Liver (tissue), 9 donors: Measurements from ENCODE around the gene EDDM3A. TPM values are rescaled to one million over a fixed set of nuclear protein-coding genes. Genes with fewer than 3 reads are reported as not detected.

Source experiments
- DNase-seq: peaks from one replicate; pipeline ENCODE4 v3.0.0-alpha.2; 2017; ENCODE audit warnings: low spot score
- H3K27ac ChIP-seq, 2 donors: one replicate each; pipeline ENCODE4 v1.7.0; 2013; ENCODE audit warnings: inconsistent platforms in 2 of 2, low read length in 2 of 2, control low read depth in 1 of 2, low read depth in 1 of 2, mild to moderate bottlenecking in 1 of 2
- H3K27me3 ChIP-seq, 4 donors: one replicate each; pipeline versions ENCODE4 v1.6.1 to v1.7.0; 2013; ENCODE audit warnings: low read length in 3 of 4, inconsistent platforms in 1 of 4, mild to moderate bottlenecking in 1 of 4, moderate library complexity in 1 of 4; ENCODE audit not compliant: control insufficient read depth in 4 of 4, insufficient read depth in 4 of 4
- H3K36me3 ChIP-seq, 4 donors: one replicate each; pipeline versions ENCODE4 v1.6.1 to v1.7.0; 2013; ENCODE audit warnings: low read length in 3 of 4, mild to moderate bottlenecking in 3 of 4, low read depth in 1 of 4, moderate library complexity in 1 of 4; ENCODE audit not compliant: control insufficient read depth in 4 of 4, insufficient read depth in 3 of 4
- H3K4me1 ChIP-seq, 4 donors: one replicate each; pipeline versions ENCODE4 v1.6.1 to v1.7.0; 2013; ENCODE audit warnings: low read length in 3 of 4, mild to moderate bottlenecking in 3 of 4, moderate library complexity in 1 of 4; ENCODE audit not compliant: control insufficient read depth in 4 of 4, insufficient read depth in 4 of 4
- H3K4me3 ChIP-seq, 3 donors: one replicate each; pipeline versions ENCODE4 v1.6.1 to v1.7.0; 2013; ENCODE audit warnings: low read length in 3 of 3, control low read depth in 1 of 3, low read depth in 1 of 3, mild to moderate bottlenecking in 1 of 3
- H3K9ac ChIP-seq, 2 donors: one replicate each; pipeline ENCODE4 v1.7.0; 2013; ENCODE audit warnings: low read length in 2 of 2, mild to moderate bottlenecking in 2 of 2, moderate library complexity in 2 of 2, control low read depth in 1 of 2, low read depth in 1 of 2
- H3K9me3 ChIP-seq, 4 donors: one replicate each; pipeline versions ENCODE4 v1.6.1 to v1.7.0; 2013; ENCODE audit warnings: low read length in 3 of 4; ENCODE audit not compliant: control insufficient read depth in 4 of 4
- EGR1 ChIP-seq, 2 donors: IDR thresholded peaks; 2 replicates each; pipeline ENCODE4 v1.6.1; 2016 to 2018; ENCODE audit warnings: antibody characterized with exemption in 2 of 2, low read depth in 2 of 2
- FOXA1 ChIP-seq: IDR thresholded peaks from 2 replicates; pipeline ENCODE4 v1.6.1; 2016; ENCODE audit warnings: antibody characterized with exemption
- FOXA2 ChIP-seq: IDR thresholded peaks from 2 replicates; pipeline ENCODE4 v1.6.1; 2016; ENCODE audit warnings: antibody characterized with exemption
- GABPA ChIP-seq, 2 donors: IDR thresholded peaks in 1 of 2; conservative IDR thresholded peaks in 1 of 2; 2 replicates each; pipeline ENCODE4 v1.6.1; 2016; ENCODE audit warnings: antibody characterized with exemption in 2 of 2, mild to moderate bottlenecking in 1 of 2, moderate library complexity in 1 of 2
- HNF4A ChIP-seq, 2 donors: conservative IDR thresholded peaks; 2 replicates each; pipeline ENCODE4 v1.6.1; 2016; ENCODE audit warnings: antibody characterized with exemption in 2 of 2, mild to moderate bottlenecking in 2 of 2
- HNF4G ChIP-seq: IDR thresholded peaks from 2 replicates; pipeline ENCODE4 v1.6.1; 2016; ENCODE audit warnings: antibody characterized with exemption
- JUND ChIP-seq, 2 donors: IDR thresholded peaks; 2 replicates each; pipeline ENCODE4 v1.6.1; 2016; ENCODE audit warnings: antibody characterized with exemption in 2 of 2
- MAX ChIP-seq: IDR thresholded peaks from 2 replicates; pipeline ENCODE4 v1.6.1; 2016; ENCODE audit warnings: antibody characterized with exemption
- NR2F2 ChIP-seq: IDR thresholded peaks from 2 replicates; pipeline ENCODE4 v1.6.1; 2016; ENCODE audit warnings: antibody characterized with exemption
- RAD21 ChIP-seq, 2 donors: IDR thresholded peaks; 2 replicates each; pipeline ENCODE4 v1.6.1; 2016; ENCODE audit warnings: antibody characterized with exemption in 2 of 2, mild to moderate bottlenecking in 2 of 2
- REST ChIP-seq: IDR thresholded peaks from 2 replicates; pipeline ENCODE4 v1.6.1; 2016; ENCODE audit warnings: antibody characterized with exemption, mild to moderate bottlenecking
- RXRA ChIP-seq, 2 donors: IDR thresholded peaks; 2 replicates each; pipeline ENCODE4 v1.6.1; 2017 to 2018; ENCODE audit warnings: antibody characterized with exemption in 2 of 2, mild to moderate bottlenecking in 1 of 2
- SP1 ChIP-seq: IDR thresholded peaks from 2 replicates; pipeline ENCODE4 v1.6.1; 2018; ENCODE audit warnings: antibody characterized with exemption, mild to moderate bottlenecking
- YY1 ChIP-seq: IDR thresholded peaks from 2 replicates; pipeline ENCODE4 v1.6.1; 2016; ENCODE audit warnings: antibody characterized with exemption, mild to moderate bottlenecking
- ZBTB33 ChIP-seq: IDR thresholded peaks from 2 replicates; pipeline ENCODE4 v1.6.1; 2016; ENCODE audit warnings: antibody characterized with exemption
- WGBS: extraction: QIAGEN DNeasy Blood & Tissue Kit; methylation state at CpG from one replicate; pipeline ENCODE4 v1.1.7; 2013; 5-methylcytosine and 5-hydroxymethylcytosine counted together
- polyA plus RNA-seq, 2 donors: library from polyadenylated mRNA; stranded (reverse) in 1 of 2; unstranded in 1 of 2; fragments of 200-250 nt in 1 of 2; fragments of >200 nt in 1 of 2; fragmentation: Nextera tagmentation in 1 of 2; extraction: Ambion mirVana in 1 of 2; gene quantifications; one replicate each; pipeline versions ENCODE4 v1.2.1 to v1.2.3, GENCODE V29; 2013 to 2015
- total RNA-seq, 2 donors: library from RNA; depleted of rRNA; stranded (reverse); fragments of >200 nt; gene quantifications; one replicate each; pipeline ENCODE4 v1.2.3, GENCODE V29; 2014
- TF ChIP-seq, protein P1 (sequence below): IDR thresholded peaks from 2 replicates; pipeline ENCODE4 v1.6.1; 2016; ENCODE audit warnings: antibody characterized with exemption
- TF ChIP-seq, protein P2 (sequence below): fragments of 150-350 bp; IDR thresholded peaks from 2 replicates; pipeline ENCODE4 v1.5.1; 2017; ENCODE audit warnings: improper control_type of control experiment, low read depth, low read length; ENCODE audit not compliant: missing input control
- donor health status: healthy.
- donor health status: healthy.
- donor health status: healthy.
- donor health status: healthy.
- donor health status: healthy.

The EDDM3A gene
- total and polyA plus RNA-seq, 4 donors: not detected

- no peak for DNase-seq
- Histone ChIP-seq H3K9ac (no peak overlapping the region), H3K9me3 (no peaks in the 10 kb centered on the region), H3K27ac (no peak overlapping the region), H3K4me3 (no peak overlapping the region), H3K36me3 (no peaks in the 10 kb centered on the region), H3K27me3 (no peaks in the 10 kb centered on the region), H3K4me1 (no peaks in the 10 kb centered on the region)
- TF ChIP-seq, protein P1, sequence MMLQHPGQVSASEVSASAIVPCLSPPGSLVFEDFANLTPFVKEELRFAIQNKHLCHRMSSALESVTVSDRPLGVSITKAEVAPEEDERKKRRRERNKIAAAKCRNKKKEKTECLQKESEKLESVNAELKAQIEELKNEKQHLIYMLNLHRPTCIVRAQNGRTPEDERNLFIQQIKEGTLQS: no peak
- TF ChIP-seq MAX (no peak), HNF4G (no peak), GABPA (IDR thresholded peaks at IDR 0.05 in 1 of 2, conservative IDR thresholded peaks at IDR 0.05 in 1 of 2) (no peak), RXRA (IDR thresholded peaks at IDR 0.05) (no peak), REST (no peak), RAD21 (IDR thresholded peaks at IDR 0.05) (no peak), EGR1 (IDR thresholded peaks at IDR 0.05; ENCODE audit: low read depth in 2 of 2) (no peak), YY1 (no peak), FOXA2 (no peak), SP1 (no peak), JUND (IDR thresholded peaks at IDR 0.05) (no peak), NR2F2 (no peak), ZBTB33 (no peak), HNF4A (conservative IDR thresholded peaks at IDR 0.05) (no peak), FOXA1 (no peak)
- TF ChIP-seq, protein P2, sequence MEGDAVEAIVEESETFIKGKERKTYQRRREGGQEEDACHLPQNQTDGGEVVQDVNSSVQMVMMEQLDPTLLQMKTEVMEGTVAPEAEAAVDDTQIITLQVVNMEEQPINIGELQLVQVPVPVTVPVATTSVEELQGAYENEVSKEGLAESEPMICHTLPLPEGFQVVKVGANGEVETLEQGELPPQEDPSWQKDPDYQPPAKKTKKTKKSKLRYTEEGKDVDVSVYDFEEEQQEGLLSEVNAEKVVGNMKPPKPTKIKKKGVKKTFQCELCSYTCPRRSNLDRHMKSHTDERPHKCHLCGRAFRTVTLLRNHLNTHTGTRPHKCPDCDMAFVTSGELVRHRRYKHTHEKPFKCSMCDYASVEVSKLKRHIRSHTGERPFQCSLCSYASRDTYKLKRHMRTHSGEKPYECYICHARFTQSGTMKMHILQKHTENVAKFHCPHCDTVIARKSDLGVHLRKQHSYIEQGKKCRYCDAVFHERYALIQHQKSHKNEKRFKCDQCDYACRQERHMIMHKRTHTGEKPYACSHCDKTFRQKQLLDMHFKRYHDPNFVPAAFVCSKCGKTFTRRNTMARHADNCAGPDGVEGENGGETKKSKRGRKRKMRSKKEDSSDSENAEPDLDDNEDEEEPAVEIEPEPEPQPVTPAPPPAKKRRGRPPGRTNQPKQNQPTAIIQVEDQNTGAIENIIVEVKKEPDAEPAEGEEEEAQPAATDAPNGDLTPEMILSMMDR: no peak
- 76% methylated on average over 2 of the region's 2 CpGs for WGBS
Measured at GRCh38 chr14:20707622-20708021, 38.1 kb upstream of the EDDM3A start.

DNA sequence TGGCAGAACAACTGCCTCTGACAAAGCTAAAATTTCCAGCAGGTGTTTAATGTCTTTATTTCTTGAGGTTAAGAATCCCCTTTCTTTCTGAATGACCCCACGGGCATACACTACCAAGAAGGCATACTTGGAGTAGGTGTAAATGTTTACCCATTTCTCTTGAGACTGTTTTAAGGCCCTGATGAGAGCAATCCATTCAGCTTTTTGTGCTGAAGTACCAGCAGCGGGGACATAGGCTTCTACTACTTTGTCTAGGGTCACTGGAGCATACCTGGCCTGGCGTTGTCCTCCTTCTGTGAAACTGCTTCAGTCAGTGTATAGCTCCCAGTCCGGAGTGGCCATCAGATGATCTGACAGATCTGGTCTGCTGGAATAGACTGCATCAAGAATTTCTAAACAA, 34.4 kb upstream of the EDDM3A start:
- Histone ChIP-seq H3K9me3 (no peaks in the 10 kb centered on the region), H3K36me3 (no peaks in the 10 kb centered on the region), H3K27ac (no peak overlapping the region), H3K9ac (no peak overlapping the region), H3K4me3 (no peak overlapping the region), H3K4me1 (no peaks in the 10 kb centered on the region), H3K27me3 (no peaks in the 10 kb centered on the region)
- 62% methylated on average over 4 of the region's 4 CpGs for WGBS
- DNase-seq: no peak
- no peak for TF ChIP-seq HNF4G
- TF ChIP-seq FOXA2: no peak
- no peak for TF ChIP-seq GABPA (IDR thresholded peaks at IDR 0.05 in 1 of 2, conservative IDR thresholded peaks at IDR 0.05 in 1 of 2)
- TF ChIP-seq NR2F2: no peak
- TF ChIP-seq RXRA (IDR thresholded peaks at IDR 0.05): no peak
- TF ChIP-seq, protein P1: no peak
- TF ChIP-seq MAX: no peak
